ENCODE data around the gene STMND1.

Gene STMND1

DNA sequence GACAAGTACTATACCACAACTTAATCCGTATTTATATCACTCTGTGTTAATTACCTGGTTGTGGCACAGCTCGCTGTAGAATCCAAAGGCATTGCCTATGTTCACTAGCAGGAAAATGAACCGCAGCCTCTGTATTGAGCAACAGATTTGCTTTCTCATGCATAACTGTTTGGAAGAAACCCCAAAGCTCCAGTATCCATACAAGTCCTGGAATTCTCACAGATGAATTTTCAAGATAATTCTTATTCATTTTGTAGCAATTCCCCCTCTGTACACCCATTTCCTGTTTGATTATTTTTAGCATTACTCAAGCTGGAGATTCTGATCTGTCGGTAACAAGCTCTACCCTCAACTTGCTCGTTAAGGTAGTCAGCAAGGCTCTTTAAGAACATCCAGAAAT is 63.5 kb downstream of the STMND1 start:
- DNase-seq (ENCODE audit: low read depth), result peak; percentile 33

DNA sequence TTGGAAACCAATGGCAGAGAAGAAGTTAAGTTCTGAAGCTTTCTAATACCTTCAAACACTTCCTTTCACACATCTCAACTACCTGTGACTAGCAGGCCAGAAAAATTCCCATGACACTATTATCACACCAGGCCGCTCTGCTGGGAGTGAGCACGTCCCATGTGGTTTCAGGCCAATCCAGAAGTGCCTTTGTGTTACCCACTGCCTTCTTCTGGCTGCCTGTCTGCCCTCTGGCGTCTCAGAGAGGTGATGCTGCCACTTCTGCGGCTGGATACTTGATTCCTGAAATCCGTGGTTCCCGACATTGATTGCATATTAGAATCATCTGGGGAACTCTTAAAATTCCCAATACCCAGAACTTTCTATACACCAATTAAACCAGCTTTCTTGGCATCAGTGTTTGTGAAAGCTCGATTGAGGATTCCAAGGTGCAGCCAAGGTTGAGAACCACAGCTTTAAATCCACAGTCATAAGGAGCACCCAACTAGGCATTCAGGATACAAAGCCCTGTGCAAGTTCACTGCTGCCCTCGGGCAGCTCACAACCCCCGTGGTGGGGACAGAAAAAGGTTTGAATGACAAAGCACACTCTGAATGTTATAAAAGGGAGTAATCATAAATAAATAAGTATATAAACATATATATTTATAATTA is 65.6 kb downstream of the STMND1 start:
- no peak for DNase-seq (ENCODE audit: low read depth)

DNA sequence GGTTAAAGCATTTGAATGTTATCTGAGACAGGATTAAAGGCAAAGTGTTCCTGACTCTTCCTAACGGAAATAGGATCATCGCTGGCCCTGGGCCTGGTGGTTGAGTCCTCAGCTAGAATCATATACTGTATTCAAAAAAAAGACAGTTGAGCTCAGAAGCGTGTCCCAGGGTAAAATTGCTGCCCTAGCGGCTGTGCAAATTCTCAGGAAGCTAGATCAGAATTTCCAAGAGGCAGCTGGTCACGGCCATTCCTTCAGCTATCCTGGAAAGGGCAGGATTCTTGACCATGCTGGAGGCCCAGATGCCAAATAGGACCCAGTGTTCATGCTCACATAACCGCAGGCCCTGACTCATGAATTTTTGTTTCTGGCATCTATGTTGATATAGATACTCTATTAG is 67.4 kb downstream of the STMND1 start:
- DNase-seq (ENCODE audit: low read depth), result no peak

DNA sequence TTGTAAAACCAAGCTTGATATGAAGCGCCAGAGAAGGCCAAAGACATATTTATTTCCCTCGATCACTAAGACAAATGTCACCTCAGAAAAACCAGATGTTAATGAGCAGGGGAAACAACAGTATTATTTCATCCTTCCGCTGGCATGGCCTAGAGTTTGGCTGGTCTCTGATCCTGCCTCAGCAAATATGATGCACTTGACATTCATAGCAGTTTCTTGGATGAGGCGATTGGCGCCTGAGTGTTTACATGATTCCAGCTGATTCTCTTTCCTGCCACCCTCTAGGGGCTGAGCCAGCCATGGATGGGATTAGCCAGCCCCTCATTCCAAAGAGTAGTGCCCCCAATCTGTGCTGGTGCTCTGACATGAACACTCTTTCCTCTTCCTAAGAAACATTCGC is 67.9 kb downstream of the STMND1 start:
- no peak for DNase-seq (ENCODE audit: low read depth)

DNA sequence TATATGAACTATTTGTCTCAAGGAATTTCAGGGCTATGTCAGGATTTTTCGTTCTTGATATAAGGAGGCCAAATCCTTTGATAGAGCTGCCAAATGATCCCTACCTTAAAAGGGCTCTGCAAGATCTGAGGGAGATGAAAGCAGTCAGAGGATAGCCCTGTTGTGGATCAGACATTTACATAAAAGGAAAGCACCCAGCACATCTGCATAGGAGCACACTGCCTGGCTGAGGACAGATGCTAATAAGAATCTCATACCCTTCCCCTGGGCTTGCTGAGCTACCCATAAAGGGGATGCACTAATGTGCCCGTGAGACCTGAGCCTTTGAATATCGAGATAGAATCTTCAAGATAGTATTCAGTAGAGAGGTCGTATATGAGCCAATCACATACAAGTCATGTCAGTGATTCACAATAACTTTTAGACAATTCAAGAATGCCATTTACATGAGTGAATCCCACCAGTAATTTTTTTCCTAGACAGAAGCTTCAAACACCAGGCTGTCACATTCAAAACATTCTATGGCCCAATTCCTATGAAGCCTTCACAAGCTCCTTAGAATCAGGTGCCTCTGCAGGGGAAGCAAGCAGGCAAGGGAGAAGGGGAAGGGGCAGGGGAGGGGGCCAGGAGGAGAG is 71.1 kb downstream of the STMND1 start:
- no peak for DNase-seq (ENCODE audit: low read depth)

DNA sequence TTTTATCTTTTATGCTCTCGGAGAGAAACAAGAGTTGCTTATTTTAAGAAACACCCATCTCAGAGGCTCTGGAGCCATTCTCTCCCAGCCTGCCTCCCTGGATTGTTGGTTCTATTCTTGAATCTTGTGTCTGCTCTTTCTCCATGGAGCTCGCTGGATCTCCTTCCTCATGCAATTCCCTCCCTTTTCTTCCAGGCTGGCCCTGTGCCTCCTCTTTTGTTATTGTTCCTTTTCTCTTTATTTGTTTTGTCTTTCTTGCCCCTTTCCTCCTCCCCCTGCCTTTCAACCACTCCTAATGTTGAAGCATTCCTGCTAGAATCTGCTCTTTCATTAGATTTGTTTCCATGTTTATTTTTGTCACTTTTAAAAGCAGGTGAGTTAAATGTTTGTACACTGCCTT is 76.5 kb downstream of the STMND1 start:
- DNase-seq (ENCODE audit: low read depth), result no peak

DNA sequence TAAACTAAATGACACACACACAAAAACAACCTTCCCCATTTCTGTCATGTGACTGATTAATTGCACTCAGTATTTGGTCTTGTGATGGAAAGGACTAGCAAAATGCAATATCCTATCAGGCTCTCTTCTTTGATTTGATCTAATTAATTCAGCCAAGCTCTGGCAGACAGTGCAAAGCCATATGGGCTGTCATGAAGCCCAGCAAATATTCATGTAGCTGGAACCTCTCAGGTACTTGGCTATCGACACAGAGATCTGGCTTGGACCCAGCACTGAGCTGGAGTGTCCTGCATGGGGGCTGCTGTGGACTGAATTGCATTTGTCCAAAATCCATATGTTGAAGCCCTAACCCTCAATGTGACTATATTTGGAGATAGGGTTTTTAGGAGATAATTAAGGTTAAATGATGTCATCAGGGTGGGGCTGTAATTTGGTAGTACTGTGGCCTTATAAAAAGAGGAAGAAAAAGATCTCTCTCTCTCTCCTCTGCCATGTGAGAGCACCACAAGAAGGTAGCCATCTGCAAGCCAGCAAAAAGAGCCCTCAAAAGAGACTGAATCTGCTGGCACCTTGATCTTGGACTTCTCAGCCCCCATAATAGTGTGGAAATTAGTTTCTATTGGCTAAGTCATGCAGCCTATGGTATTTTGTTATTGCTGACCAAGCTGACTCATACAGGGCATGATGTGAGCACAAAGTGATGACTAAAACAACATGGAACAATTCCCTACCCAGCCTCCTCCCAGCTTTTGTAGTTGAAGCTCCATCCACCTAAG is 77.1 kb downstream of the STMND1 start:
- DNase-seq (ENCODE audit: low read depth), result peak; percentile 10

DNA sequence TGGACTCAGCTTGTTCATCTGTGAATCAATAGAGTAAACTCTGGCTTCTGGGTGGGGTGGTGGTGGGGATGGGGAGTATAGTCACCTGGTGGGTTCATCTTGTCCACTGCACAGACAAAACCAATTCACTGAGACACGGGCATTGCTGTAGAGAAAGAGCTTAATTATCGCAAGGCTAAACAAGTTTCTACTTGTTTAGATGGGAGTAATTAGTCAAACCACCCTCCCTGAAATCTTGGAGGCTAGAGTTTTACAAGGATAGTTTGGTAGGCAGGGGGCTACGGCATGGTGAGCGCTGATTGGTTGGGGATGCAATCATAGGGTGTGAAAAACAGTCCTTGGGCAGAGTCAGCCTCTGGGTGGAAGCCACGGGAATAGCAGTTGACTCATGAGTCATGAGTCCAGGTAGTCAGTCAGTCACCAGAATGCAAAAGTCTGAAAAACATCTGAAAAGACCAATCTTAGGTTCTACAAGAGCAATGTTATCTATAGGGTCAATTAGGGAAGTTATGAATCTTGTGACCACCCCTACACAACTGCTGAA is 77.8 kb downstream of the STMND1 start:
- DNase-seq (ENCODE audit: low read depth), result no peak

Data from GM04504 (cell line).